Measurements from ENCODE around the gene CEBPB. TPM values are rescaled to one million over a fixed set of nuclear protein-coding genes. Genes with fewer than 3 reads are reported as not detected.
A peak's percentile ranks its signal among the peaks of the same experiment; 100 is the strongest.
"Not testable (repeated sequence)": the region's sequence is repeated elsewhere in the genome, so short reads cannot be mapped to it uniquely, and the experiment has no call there.

The CEBPB gene
- 59.8 TPM for total RNA-seq

- ATAC-seq = peak; percentile 66
These were observed at the start of gene CEBPB for GRCh38 chr20:50190251-50191064. CEBPB (plus strand) TSS chr20:50190830; CDS start chr20:50191034, 204 bp downstream.

- ATAC-seq = peak; percentile 50
These were observed 49.5 kb upstream of the CEBPB start for GRCh38 chr20:50141018-50141675.

- ATAC-seq = no peak
These were observed 48.6 kb upstream of the CEBPB start for GRCh38 chr20:50141811-50142561.

GRCh38 chr20:50142812-50143211 is 47.8 kb upstream of the CEBPB start:
- no peak for ATAC-seq

- ATAC-seq = peak; percentile 67
These were observed 46.3 kb upstream of the CEBPB start for GRCh38 chr20:50144362-50144761.

- no peak for ATAC-seq
These were observed 45.1 kb upstream of the CEBPB start for GRCh38 chr20:50145566-50145965.

GRCh38 chr20:50146214-50146613 is 44.4 kb upstream of the CEBPB start:
- no peak for ATAC-seq

GRCh38 chr20:50146732-50147662 is 43.6 kb upstream of the CEBPB start:
- peak; percentile 82 for ATAC-seq

GRCh38 chr20:50149481-50150254 is 41.0 kb upstream of the CEBPB start:
- ATAC-seq = no peak

- ATAC-seq = no peak
These were observed 39.4 kb upstream of the CEBPB start for GRCh38 chr20:50151034-50151743.

GRCh38 chr20:50152394-50153152 is 38.1 kb upstream of the CEBPB start:
- peak; percentile 46 for ATAC-seq

- no peak for ATAC-seq
These were observed 37.5 kb upstream of the CEBPB start for GRCh38 chr20:50153153-50153499.

- peak; percentile 87 for ATAC-seq
These were observed 36.9 kb upstream of the CEBPB start, which contains the start of gene PEDS1 for GRCh38 chr20:50153500-50154377. PEDS1 (minus strand) TSS chr20:50153723; CDS start chr20:50153637, 86 bp downstream.

GRCh38 chr20:50161494-50161893 is 29.1 kb upstream of the CEBPB start:
- not testable (repeated sequence) for ATAC-seq

- ATAC-seq = no peak
These were observed 26.9 kb upstream of the CEBPB start for GRCh38 chr20:50163570-50164317.

- ATAC-seq = peak; percentile 99
These were observed 24.7 kb upstream of the CEBPB start for GRCh38 chr20:50165684-50166554.

GRCh38 chr20:50169329-50169823 is 21.3 kb upstream of the CEBPB start:
- peak; percentile 39 for ATAC-seq

Data from esophagus mucosa (tissue), 1 donor.